A673 (cell line): Measurements from ENCODE around the gene GBF1. TPM values are rescaled to one million over a fixed set of nuclear protein-coding genes. Genes with fewer than 3 reads are reported as not detected.

Experiments used
- BruUV-seq: library from RNA; stranded (reverse); fragments of 400-500 nt; replicated peaks from 2 replicates; lab custom pipeline; 2021; lab: Mats Ljungman, UMichigan
- CTCF ChIA-PET: fragments of 300-600 bp; sonication (Branson Sonifier 250); formaldehyde crosslinking; loops from one replicate; lab custom pipeline; 2022; ENCODE audit warnings: antibody characterized with exemption; lab: Charles Lee
- POLR2A ChIA-PET: fragments of 300-600 bp; sonication (Branson Sonifier 250); formaldehyde crosslinking; loops from one replicate; lab custom pipeline; 2022; ENCODE audit warnings: antibody characterized with exemption; ENCODE audit not compliant: low non-redundant PET; lab: Charles Lee
- DNase-seq: peaks from one replicate; pipeline ENCODE4 v3.0.0-alpha.2; 2015; ENCODE audit warnings: low spot score
- H3K27ac ChIP-seq: fragments of 200-600 bp; sonication (generic); 2 replicates; pipeline ENCODE4 v1.5.1; 2016; ENCODE audit warnings: mixed run types, low read depth, mild to moderate bottlenecking, mixed read lengths, antibody characterized with exemption, low read length; ENCODE audit not compliant: poor library complexity, severe bottlenecking
- H3K27me3 ChIP-seq: fragments of 200-600 bp; sonication (generic); replicated peaks from 2 replicates; pipeline ENCODE4 v1.6.1; 2017; ENCODE audit warnings: mixed run types, low read depth, mild to moderate bottlenecking, mixed read lengths, antibody characterized with exemption, low read length; ENCODE audit not compliant: insufficient read depth, poor library complexity
- H3K36me3 ChIP-seq: fragments of 200-600 bp; sonication (generic); 2 replicates; pipeline ENCODE4 v1.6.1; 2016; ENCODE audit warnings: mixed run types, mild to moderate bottlenecking, mixed read lengths, antibody characterized with exemption, low read length; ENCODE audit not compliant: insufficient read depth, poor library complexity, severe bottlenecking
- H3K4me1 ChIP-seq: fragments of 200-600 bp; sonication (generic); 2 replicates; pipeline ENCODE4 v1.6.1; 2017; ENCODE audit warnings: mixed run types, mild to moderate bottlenecking, mixed read lengths, antibody characterized with exemption, low read length; ENCODE audit not compliant: insufficient read depth, poor library complexity, severe bottlenecking
- H3K4me3 ChIP-seq: fragments of 200-600 bp; sonication (generic); 2 replicates; pipeline ENCODE4 v1.5.1; 2016; ENCODE audit warnings: low read depth, mixed run types, mild to moderate bottlenecking, mixed read lengths, low read length; ENCODE audit not compliant: poor library complexity, severe bottlenecking
- H3K9me3 ChIP-seq: fragments of 200-600 bp; sonication (generic); 2 replicates; pipeline ENCODE4 v1.6.1; 2016; ENCODE audit warnings: mixed run types, low read depth, mild to moderate bottlenecking, mixed read lengths, antibody characterized with exemption, low read length; ENCODE audit not compliant: poor library complexity, severe bottlenecking
- CTCF ChIP-seq: fragments of 300-800, 200-600 bp; sonication (generic); conservative IDR thresholded peaks from 2 replicates; pipeline ENCODE4 v1.5.1; 2017; ENCODE audit warnings: low read depth, mild to moderate bottlenecking, antibody characterized with exemption, low read length, moderate library complexity, mixed read lengths
- EZH2 ChIP-seq: fragments of 200-600 bp; sonication (generic); IDR thresholded peaks from 2 replicates; pipeline ENCODE4 v1.6.1; 2017; ENCODE audit warnings: borderline replicate concordance, low read depth, mild to moderate bottlenecking, mixed read lengths, antibody characterized with exemption, low read length; ENCODE audit not compliant: poor library complexity, severe bottlenecking
- intact Hi-C: fragments of 100-400 bp; cut with micrococcal nuclease; formaldehyde crosslinking; loops from one replicate; pipeline ENCODE4 v1.10.0; 2022; ENCODE audit not compliant: unreplicated experiment
- total RNA-seq: library from RNA; stranded (reverse); gene quantifications from 2 replicates; pipeline ENCODE4 v1.2.3, GENCODE V29; 2021

GBF1 gene
- total RNA-seq, 1 experiment from 2014 or later, result 50.0 TPM

- TF ChIP-seq CTCF, result no peak
- no peak for TF ChIP-seq EZH2
- no peak for DNase-seq
- Histone ChIP-seq H3K27me3 (no peaks in the 10 kb centered on the region), H3K4me3 (no peak overlapping the region), H3K36me3 (peaks cover 29% of the 10 kb centered on the region), H3K9me3 (no peaks in the 10 kb centered on the region), H3K4me1 (no peaks in the 10 kb centered on the region), H3K27ac (no peak overlapping the region)
- CTCF ChIA-PET, result no interaction called here
- intact Hi-C loops, result no loop called here
- POLR2A ChIA-PET, result interaction anchor here (0.6 kb wide), 1 partner anchor 82 kb away, joined by 4 read pairs; no protein-coding TSS in a partner anchor
- BruUV-seq, result no TSS peak
Observed at GRCh38 chr10:102379383-102379782, 134.1 kb downstream of the GBF1 start.

GRCh38 chr10:102381983-102382382 lies 136.7 kb downstream of the GBF1 start:
- H3K4me3 ChIP-seq, result no peak overlapping the region
- H3K27me3 ChIP-seq, result no peaks in the 10 kb centered on the region
- intact Hi-C loops, result no loop called here
- no peak overlapping the region for H3K27ac ChIP-seq
- no peaks in the 10 kb centered on the region for H3K9me3 ChIP-seq
- no peak for TF ChIP-seq CTCF
- no peak for TF ChIP-seq EZH2
- DNase-seq, result no peak
- H3K36me3 ChIP-seq, result peaks cover 22% of the 10 kb centered on the region
- ChIA-PET CTCF (interaction anchor here (0.7 kb wide), 1 partner anchor 81 kb away, joined by 4 read pairs; no protein-coding TSS in a partner anchor), POLR2A (no interaction called here)
- H3K4me1 ChIP-seq, result no peaks in the 10 kb centered on the region
- BruUV-seq, result no TSS peak

- no peak for DNase-seq
- Histone ChIP-seq H3K4me1 (no peaks in the 10 kb centered on the region), H3K9me3 (no peaks in the 10 kb centered on the region), H3K27ac (no peak overlapping the region), H3K4me3 (no peak overlapping the region), H3K27me3 (no peaks in the 10 kb centered on the region), H3K36me3 (peaks cover 22% of the 10 kb centered on the region)
- intact Hi-C loops, result no loop called here
- TF ChIP-seq EZH2, result no peak
- TF ChIP-seq CTCF, result no peak
- ChIA-PET POLR2A (no interaction called here), CTCF (no interaction called here)
- BruUV-seq, result no TSS peak
Observed at GRCh38 chr10:102382871-102383270, 137.5 kb downstream of the GBF1 start.
